ENCODE results near the gene CNKSR3.

Gene CNKSR3

GRCh38 chr6:154377726-154378125 lies 132.8 kb downstream of the CNKSR3 start:
- no peak for DNase-seq

- no peak for DNase-seq
Measured at GRCh38 chr6:154373971-154374370, 136.5 kb downstream of the CNKSR3 start.

- no peak for DNase-seq
Measured at GRCh38 chr6:154371281-154371680, 139.2 kb downstream of the CNKSR3 start.

- DNase-seq: peak; percentile 23 to 29
Measured at GRCh38 chr6:154370545-154370944, 139.9 kb downstream of the CNKSR3 start.

GRCh38 chr6:154367839-154368695 lies 142.4 kb downstream of the CNKSR3 start:
- DNase-seq: no peak

GRCh38 chr6:154367336-154367735 lies 143.1 kb downstream of the CNKSR3 start:
- no peak for DNase-seq

GRCh38 chr6:154363821-154364220 lies 146.7 kb downstream of the CNKSR3 start:
- DNase-seq: no peak

- DNase-seq: no peak
Measured at GRCh38 chr6:154361476-154361875, 149.0 kb downstream of the CNKSR3 start.

GRCh38 chr6:154360476-154360875 lies 150.0 kb downstream of the CNKSR3 start:
- DNase-seq: no peak

GRCh38 chr6:154359679-154360078 lies 150.8 kb downstream of the CNKSR3 start:
- DNase-seq: no peak

- no peak for DNase-seq
Measured at GRCh38 chr6:154359161-154359574, 151.3 kb downstream of the CNKSR3 start.

GRCh38 chr6:154358019-154358545 lies 152.4 kb downstream of the CNKSR3 start:
- DNase-seq: no peak

GRCh38 chr6:154356690-154357089 lies 153.8 kb downstream of the CNKSR3 start, which contains the start of gene IPCEF1:
Gene IPCEF1, minus strand, starts transcription at chr6:154356803. Its CDS starts 90,856 bp downstream, at chr6:154265947.
- DNase-seq: no peak

- no peak for DNase-seq
Measured at GRCh38 chr6:154356113-154356512, 154.4 kb downstream of the CNKSR3 start.

GRCh38 chr6:154354265-154354777 lies 156.2 kb downstream of the CNKSR3 start:
- no peak for DNase-seq

GRCh38 chr6:154353626-154354025 lies 156.9 kb downstream of the CNKSR3 start:
- no peak for DNase-seq

- DNase-seq: no peak
Measured at GRCh38 chr6:154352898-154353585, 157.4 kb downstream of the CNKSR3 start.

GRCh38 chr6:154350293-154350692 lies 160.2 kb downstream of the CNKSR3 start:
- no peak for DNase-seq

GRCh38 chr6:154347981-154348380 lies 162.5 kb downstream of the CNKSR3 start:
- no peak for DNase-seq

GRCh38 chr6:154345811-154346210 lies 164.7 kb downstream of the CNKSR3 start:
- DNase-seq: no peak

GRCh38 chr6:154343473-154344308 lies 166.8 kb downstream of the CNKSR3 start:
- DNase-seq: peak; percentile 37 to 64

GRCh38 chr6:154341871-154342270 lies 168.6 kb downstream of the CNKSR3 start:
- no peak for DNase-seq

GRCh38 chr6:154341336-154341735 lies 169.1 kb downstream of the CNKSR3 start:
- DNase-seq: no peak
